NB4 (cell line): ENCODE results near the gene STAU1.

Experiments used
- DNase-seq: peaks from one replicate; pipeline ENCODE4 v3.0.0; 2010; ENCODE audit warnings: low read depth
- H3K4me3 ChIP-seq: one replicate; pipeline ENCODE4 v1.5.1; 2011; ENCODE audit warnings: mild to moderate bottlenecking, low read depth, low read length, moderate library complexity
- MYC ChIP-seq: IDR thresholded peaks from 2 replicates; pipeline ENCODE4 v1.6.1; 2011; ENCODE audit warnings: low read depth, low read length
- POLR2A ChIP-seq: IDR thresholded peaks from 2 replicates; pipeline ENCODE4 v1.6.1; 2011; ENCODE audit warnings: mild to moderate bottlenecking; ENCODE audit not compliant: insufficient read length; ENCODE audit errors: extremely low read depth
- TF ChIP-seq, protein P1 (sequence below): IDR thresholded peaks from one replicate; pipeline ENCODE4 v1.5.1; 2012; ENCODE audit warnings: low read depth, low read length
- TF ChIP-seq, protein P2 (sequence below): IDR thresholded peaks from 2 replicates; pipeline ENCODE4 v1.6.1; 2011; ENCODE audit warnings: low read depth, low read length

STAU1 gene, protein sequence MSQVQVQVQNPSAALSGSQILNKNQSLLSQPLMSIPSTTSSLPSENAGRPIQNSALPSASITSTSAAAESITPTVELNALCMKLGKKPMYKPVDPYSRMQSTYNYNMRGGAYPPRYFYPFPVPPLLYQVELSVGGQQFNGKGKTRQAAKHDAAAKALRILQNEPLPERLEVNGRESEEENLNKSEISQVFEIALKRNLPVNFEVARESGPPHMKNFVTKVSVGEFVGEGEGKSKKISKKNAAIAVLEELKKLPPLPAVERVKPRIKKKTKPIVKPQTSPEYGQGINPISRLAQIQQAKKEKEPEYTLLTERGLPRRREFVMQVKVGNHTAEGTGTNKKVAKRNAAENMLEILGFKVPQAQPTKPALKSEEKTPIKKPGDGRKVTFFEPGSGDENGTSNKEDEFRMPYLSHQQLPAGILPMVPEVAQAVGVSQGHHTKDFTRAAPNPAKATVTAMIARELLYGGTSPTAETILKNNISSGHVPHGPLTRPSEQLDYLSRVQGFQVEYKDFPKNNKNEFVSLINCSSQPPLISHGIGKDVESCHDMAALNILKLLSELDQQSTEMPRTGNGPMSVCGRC

DNA sequence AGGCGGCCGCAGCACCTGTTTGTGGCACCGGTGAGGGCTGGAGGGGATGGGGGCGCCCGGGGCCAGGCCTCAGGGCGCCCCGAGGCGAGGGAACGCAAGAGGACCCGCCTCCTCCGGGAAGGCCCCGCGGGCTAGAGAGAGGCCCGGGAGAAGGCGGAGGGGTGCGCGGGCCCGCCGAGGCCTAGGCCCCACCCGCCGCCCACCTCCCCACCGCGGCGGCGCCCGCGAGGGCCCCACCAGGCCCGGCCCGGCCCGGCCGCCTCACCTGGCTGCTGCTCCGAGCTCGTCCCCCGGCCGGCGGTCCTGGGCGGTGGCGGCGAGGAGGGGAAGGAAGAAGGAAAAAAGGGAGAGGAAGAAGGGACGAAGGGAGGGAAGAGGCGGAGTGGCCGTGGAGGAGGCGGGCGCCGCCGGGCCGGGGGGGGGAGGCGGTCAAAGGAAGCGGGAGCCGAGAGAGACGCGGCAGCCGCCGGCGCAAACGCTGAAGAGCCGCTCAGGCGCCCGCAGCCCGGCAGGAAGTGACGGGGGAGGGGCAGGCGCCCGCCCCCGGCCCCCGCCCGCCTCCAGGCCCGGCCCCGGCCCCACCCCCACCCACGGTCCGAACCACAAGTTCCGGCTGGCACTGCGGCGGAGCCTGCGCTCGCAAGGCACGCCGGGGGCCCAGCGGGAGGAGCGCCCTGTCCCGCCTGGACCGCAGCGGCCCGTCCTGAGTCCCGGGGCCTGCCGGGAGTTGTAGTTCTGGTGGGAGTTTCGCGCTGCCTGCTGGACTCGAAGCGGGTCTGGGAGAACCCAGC, at the start of gene STAU1:
STAU1 (minus strand) TSS at position 484 of the 791 bp plus-strand sequence. CDS start 22,133 bp downstream, outside the sequence.
- TF ChIP-seq, protein P1, sequence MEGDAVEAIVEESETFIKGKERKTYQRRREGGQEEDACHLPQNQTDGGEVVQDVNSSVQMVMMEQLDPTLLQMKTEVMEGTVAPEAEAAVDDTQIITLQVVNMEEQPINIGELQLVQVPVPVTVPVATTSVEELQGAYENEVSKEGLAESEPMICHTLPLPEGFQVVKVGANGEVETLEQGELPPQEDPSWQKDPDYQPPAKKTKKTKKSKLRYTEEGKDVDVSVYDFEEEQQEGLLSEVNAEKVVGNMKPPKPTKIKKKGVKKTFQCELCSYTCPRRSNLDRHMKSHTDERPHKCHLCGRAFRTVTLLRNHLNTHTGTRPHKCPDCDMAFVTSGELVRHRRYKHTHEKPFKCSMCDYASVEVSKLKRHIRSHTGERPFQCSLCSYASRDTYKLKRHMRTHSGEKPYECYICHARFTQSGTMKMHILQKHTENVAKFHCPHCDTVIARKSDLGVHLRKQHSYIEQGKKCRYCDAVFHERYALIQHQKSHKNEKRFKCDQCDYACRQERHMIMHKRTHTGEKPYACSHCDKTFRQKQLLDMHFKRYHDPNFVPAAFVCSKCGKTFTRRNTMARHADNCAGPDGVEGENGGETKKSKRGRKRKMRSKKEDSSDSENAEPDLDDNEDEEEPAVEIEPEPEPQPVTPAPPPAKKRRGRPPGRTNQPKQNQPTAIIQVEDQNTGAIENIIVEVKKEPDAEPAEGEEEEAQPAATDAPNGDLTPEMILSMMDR, result no peak
- TF ChIP-seq, protein P2, sequence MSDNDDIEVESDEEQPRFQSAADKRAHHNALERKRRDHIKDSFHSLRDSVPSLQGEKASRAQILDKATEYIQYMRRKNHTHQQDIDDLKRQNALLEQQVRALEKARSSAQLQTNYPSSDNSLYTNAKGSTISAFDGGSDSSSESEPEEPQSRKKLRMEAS, result peak; percentile 54; the same call in 1 of the 2 replicates
- TF ChIP-seq POLR2A (peak; percentile 60), MYC (peak; percentile 67; the same call in 1 of the 2 replicates)
- H3K4me3 ChIP-seq, result peak within 1 kb of the TSS; percentile 84
- peak; percentile 98 for DNase-seq

DNA sequence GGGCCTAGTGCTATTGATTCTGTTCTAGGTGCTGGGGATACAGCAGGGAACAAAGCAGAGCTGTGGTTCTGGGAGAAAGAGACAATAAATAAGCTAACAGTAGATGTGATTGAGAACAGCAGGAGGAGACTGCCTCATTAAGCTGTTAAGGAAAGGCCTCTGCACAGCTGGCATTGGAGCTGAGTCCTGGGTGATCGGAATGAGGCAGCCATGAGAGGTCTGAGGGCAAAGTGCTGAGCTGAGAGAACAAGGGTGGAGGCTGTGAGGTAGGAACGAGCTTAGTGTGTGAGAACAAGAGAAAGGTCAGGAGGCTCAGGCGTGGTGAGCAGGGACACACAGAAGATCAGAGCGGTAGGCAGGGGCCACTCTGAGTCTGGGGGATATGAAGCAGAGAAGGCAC, 49.4 kb upstream of the STAU1 start:
- no peak for DNase-seq
- no peak overlapping the region for H3K4me3 ChIP-seq
- TF ChIP-seq, protein P1, result no peak
- TF ChIP-seq MYC, result no peak

DNA sequence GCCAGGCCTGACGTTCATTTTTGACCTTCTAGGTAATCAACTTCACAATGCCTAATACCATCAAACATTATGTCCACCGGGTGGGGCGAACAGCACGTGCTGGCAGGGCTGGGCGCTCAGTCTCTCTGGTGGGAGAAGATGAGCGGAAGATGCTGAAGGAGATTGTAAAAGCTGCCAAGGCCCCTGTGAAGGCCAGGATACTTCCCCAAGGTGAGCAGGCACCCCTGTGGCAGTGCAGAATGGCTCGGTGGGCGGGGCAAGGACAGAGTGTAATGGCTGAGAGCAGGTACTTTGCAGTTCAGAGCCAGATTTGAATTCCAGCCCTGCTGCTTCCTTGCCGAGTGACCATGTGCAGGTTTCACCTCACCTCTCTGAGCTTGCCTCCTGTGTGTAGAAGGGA, 48.2 kb upstream of the STAU1 start:
- no peak for DNase-seq
- TF ChIP-seq, protein P1, result no peak
- TF ChIP-seq POLR2A (no peak), MYC (no peak)
- TF ChIP-seq, protein P2, result no peak
- H3K4me3 ChIP-seq, result no peak overlapping the region

DNA sequence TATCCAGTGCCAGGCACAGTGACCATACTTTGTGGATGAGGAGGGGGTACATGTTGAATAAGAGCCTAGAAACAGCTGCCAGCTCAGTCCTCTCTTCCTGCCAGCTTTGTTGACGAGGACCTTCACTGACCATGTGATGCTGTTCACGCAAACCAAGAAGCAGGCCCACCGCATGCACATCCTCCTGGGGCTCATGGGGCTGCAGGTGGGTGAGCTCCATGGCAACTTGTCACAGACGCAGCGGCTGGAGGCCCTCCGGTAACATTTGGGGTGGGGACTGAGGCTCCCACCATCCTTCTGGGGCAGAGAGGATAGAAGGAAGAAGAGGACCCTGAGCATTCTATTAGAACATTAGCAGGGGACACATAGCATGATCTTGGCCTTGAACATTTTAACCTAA, 46.7 kb upstream of the STAU1 start:
- DNase-seq, result no peak
- no peak overlapping the region for H3K4me3 ChIP-seq
- TF ChIP-seq, protein P1, result no peak
- no peak for TF ChIP-seq POLR2A
- no peak for TF ChIP-seq MYC
- TF ChIP-seq, protein P2, result no peak

DNA sequence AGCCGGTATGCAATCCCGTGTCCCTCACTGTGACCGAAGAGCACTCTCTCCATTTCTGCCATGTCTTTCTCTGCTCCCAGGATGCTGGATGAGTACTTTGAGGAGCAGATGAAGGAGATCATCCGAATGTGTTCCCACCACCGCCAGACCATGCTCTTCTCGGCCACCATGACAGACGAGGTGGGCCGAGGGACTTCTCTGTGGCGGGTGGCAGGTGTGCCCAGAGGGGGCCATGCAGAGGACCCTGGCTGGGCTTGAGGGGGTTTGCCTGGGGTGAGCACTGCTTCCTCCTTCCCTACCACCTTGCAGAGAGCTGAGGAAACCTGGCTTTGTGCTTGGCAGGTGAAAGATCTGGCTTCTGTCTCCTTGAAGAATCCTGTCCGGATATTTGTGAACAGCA, 45.1 kb upstream of the STAU1 start:
- DNase-seq, result no peak
- TF ChIP-seq MYC, result no peak
- TF ChIP-seq, protein P2, result no peak
- TF ChIP-seq, protein P1, result no peak
- TF ChIP-seq POLR2A, result no peak
- H3K4me3 ChIP-seq, result no peak overlapping the region
